Measurements from ENCODE around the gene GCHFR.

The GCHFR gene

GRCh38 chr15:40763801-40764628, at the start of gene GCHFR:
TSS of gene GCHFR (plus strand) at chr15:40764068. CDS start at chr15:40764181, 113 bp downstream.
- in situ Hi-C loops (cut with MboI; ENCODE audit: low sequenced_read_pairs): no loop called here

DNA sequence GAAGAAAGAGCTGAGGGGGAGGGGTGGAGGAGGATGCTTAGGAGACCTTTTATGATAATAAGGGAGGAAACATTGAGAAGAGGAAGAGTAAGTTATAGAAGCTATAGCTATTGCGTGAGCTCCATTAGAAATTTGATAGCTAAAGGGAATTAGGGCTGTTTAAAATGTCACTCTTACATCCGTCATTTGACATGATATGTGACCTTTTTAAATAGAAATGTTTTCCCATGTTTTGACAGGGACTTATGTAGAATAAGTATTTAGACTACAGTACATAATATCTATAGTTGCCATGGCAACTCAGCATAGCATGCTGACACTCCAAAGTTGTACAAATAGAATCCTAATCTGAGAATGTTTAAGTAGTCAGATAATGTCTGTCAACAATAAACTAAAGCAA, 49.7 kb upstream of the GCHFR start:
- in situ Hi-C loops (cut with MboI; ENCODE audit: low sequenced_read_pairs): no loop called here

DNA sequence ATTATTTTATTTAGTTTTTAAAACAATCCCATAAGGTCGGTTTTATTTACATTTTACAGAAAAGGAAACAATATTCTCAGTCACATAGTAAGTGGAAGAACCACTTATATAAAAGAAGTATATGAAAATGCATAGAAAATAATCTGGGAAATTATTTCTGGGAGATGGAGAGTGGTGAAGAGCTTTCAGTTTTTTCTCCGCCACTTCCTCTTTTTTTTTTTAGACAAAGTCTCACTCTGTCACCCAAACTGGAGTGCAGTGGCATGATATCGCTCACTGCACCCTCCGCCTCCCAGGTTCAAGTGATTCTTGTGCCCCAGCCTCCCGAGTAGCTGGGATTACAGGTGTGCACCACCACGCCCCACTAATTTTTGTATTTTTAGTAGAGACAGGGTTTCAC, 47.7 kb upstream of the GCHFR start:
- in situ Hi-C loops (cut with MboI; ENCODE audit: low sequenced_read_pairs): no loop called here

DNA sequence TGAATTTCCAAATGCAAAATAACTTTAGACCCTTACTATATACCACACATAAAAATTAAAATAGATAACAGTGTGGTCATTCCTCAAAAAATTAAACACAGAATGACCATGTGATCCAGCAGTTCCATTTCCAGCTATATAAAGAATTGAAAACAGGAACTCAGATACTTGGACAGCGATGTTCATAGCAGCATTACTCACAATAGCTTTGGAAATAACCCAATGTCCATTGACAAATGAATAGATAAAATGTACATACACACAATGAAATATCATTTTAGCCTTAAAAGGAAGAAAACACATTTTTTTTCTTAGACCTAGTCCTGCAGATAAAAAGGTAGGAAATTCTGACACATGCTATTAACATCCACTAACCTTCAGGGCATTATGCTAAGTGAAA, 42.2 kb upstream of the GCHFR start:
- in situ Hi-C loops (cut with MboI; ENCODE audit: low sequenced_read_pairs): no loop called here

DNA sequence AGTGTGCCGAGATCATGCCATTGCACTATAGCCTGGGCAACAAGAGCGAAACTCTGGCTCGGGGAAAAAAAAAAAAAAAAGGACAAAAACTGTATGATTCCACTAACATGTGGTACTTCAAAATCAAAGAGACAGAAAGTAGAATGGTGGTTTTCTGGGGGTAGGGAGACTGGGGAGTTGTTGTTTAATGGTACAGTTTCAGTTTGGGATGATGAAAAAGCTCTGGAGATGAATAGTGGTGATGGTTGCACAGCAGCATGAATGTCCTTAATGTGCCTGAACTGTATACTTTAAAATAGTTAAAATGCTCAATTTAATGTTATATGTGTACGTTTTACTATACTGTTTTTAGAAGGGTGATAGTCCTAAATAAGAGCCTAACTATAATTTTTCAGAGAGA, 41.5 kb upstream of the GCHFR start:
- in situ Hi-C loops (cut with MboI; ENCODE audit: low sequenced_read_pairs): no loop called here

DNA sequence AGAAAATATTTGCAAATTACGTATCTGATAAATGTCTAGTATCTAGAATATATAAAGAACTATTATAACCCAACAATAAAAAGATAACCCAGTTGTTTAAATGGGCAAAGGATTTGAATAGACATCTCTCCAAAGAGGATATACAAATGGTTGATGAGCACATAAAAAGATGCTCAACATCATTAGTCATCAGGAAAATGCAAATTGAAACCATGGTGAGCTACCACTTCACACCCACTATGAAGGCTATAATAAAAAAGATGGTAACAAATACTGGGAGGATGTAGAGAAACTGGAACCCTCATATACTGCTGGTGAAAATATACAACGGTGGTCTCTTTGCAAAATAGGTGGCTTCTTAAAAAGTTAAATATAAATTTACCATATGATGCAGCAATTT, 40.9 kb upstream of the GCHFR start:
- in situ Hi-C loops (cut with MboI; ENCODE audit: low sequenced_read_pairs): no loop called here

DNA sequence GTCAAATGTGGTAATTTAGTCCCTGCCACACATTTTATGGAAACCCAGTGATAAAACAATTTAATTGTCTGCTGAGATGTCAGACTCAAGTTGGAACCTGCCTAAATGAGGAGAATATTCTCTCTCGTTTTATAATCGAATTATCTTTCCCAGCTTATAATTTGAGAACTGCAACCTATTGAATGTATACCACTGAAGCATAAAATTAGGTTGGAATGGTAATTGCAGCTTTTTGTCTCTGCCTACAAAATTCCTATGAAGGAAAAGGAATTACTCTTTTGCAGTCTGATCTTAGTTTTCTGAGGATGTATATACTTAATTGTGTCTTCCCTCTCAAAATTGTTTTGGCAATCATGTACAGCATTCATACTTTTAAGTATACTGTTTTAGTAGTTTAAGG, 39.9 kb upstream of the GCHFR start:
- in situ Hi-C loops (cut with MboI; ENCODE audit: low sequenced_read_pairs): no loop called here

- in situ Hi-C loops (cut with MboI; ENCODE audit: low sequenced_read_pairs): no loop called here
These were observed 32.8 kb upstream of the GCHFR start for GRCh38 chr15:40731034-40731433.

- in situ Hi-C loops (cut with MboI; ENCODE audit: low sequenced_read_pairs): no loop called here
These were observed 27.3 kb upstream of the GCHFR start for GRCh38 chr15:40736575-40736974.

DNA sequence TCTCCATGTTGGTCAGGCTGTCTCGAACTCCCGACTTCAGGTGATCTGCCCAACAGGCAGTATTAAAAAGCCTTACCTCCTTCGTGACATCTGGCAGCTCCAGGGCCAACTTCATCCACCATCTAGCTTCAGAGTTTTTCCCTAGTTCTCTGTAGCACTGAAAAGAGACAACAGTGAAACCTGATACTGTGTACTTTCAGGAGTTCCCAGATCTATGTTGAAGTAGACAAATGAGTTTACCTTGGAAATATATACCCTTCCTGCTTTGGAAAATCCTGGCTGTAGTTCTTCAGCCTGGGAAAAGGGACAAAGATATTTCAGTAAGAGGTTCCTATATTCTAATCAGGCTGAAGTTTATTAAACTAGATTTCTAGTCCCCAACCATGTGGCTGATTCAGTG, 26.8 kb upstream of the GCHFR start:
- in situ Hi-C loops (cut with MboI; ENCODE audit: low sequenced_read_pairs): no loop called here

DNA sequence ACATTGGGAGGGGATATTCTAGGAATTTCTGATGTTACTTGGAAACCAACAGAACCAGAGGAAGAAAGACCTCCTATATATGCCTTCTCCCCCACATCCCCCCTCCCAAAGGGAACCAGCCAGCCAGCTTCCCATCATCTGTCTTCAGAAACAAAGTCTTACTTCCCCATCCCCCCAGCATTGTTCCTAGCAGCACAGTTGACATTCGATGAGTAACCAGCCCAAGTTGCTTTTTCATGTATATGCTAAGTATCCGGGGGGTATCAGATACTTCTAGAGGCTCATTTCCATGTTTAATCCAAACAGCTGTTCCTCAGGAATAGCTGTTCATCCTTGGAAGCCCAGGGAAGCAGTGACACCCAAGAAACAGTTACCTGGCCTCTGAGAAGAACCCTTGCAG, 24.8 kb upstream of the GCHFR start:
- in situ Hi-C loops (cut with MboI; ENCODE audit: low sequenced_read_pairs): no loop called here

DNA sequence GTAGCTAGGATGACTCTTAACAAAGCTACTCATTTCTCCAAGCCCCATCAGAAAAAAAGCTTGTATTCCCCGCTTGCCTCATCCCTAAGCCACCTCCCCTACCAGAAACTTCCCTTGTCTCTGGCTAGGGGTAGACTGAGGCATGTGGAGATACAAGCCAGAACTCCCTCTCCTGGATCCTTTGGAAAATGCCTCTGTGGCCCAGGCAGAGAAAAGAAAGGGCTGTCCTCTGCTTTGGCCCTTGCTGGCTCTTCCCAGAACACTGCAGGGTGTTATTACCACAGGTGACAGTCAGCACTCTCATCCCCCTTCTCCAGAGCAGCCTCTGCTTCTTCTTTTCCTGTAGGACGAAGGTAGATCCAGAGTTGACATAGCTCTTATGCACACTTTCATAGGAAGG, 24.0 kb upstream of the GCHFR start:
- in situ Hi-C loops (cut with MboI; ENCODE audit: low sequenced_read_pairs): no loop called here

DNA sequence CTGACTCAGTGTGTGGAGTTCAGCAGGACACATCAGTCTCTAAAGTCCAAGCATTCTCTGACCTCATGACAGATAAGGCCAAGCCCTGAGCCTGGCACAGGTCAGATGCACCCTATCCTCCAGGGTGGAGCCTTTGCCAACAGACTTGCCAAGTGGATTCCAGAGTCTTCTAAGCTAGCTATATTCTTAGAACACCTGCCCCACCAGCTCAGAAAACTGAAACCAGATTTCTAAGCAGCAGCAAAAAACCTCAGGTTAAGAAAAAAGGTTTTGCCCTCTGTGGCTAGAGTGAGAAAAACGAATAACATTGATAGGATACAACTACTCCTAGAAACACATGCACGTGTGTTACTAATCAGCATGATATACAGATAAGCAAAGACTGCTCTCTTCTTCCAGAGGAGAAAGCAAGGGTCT, 20.4 kb upstream of the GCHFR start:
- in situ Hi-C loops (cut with MboI; ENCODE audit: low sequenced_read_pairs): no loop called here

GRCh38 chr15:40743921-40744814, 19.7 kb upstream of the GCHFR start:
- in situ Hi-C loops (cut with MboI; ENCODE audit: low sequenced_read_pairs): no loop called here

DNA sequence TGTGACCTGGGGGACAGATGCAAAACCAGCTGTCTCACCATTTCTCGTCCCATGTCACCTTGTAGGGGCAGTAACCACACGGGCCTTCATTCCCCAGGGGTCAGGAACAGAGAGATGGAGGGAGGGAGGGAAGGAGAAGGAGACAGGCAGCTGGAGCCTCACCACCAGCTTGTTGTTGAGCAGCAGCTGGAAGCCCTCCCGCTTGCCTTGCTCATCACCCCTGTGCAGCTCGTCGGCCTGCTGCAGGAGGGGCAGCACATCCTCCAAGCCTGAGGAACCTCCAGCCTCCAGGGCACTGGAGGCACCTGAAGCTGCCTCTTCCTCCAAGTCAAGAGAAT, 19.1 kb upstream of the GCHFR start:
- in situ Hi-C loops (cut with MboI; ENCODE audit: low sequenced_read_pairs): no loop called here

GRCh38 chr15:40746916-40747418, 16.9 kb upstream of the GCHFR start:
- in situ Hi-C loops (cut with MboI; ENCODE audit: low sequenced_read_pairs): no loop called here

DNA sequence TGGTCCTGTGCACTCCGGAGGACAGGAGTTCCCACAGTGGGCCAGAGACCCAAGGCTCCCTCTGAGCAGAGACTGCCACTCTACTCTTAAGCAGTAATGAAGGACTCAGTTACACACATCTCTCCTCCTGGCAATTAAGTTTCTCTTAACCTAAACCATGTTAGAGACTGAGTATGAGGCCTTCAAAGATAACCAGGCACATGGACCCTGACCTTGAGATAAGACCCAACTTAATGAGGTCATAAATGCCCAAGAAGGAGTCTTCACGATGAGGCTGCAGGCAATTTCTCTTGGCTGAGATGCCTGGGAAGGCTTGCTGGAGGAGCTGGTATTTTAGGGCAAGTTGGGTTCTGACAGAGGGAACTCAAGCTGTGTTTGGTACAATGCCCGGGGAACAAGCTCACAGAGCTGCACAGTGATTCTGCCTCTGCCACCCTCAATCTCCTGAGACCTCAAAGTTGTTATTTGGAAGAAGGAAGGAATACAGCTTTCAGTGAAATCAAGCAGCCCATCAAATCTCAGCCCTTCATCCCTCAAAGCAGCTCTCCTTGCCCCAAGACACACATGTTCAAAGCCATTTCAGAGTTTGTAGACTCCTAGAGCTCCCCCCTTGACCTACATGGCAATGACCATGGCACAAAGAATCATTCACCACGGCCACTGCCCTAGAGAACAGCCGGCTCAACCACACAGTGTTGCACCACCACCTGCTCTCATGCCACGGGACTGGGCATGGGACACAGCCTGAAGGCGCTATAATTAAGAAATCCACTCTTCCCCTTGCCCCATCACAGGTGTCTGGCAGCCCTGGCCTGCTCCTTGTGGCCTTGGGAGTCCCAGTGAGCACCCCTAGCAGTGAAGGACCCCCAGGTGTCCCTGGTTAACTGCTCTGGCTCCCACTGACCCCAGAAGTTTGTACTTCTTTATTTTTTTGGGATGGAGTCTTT, 15.9 kb upstream of the GCHFR start:
- in situ Hi-C loops (cut with MboI; ENCODE audit: low sequenced_read_pairs): no loop called here

GRCh38 chr15:40749151-40749630, 14.7 kb upstream of the GCHFR start:
- in situ Hi-C loops (cut with MboI; ENCODE audit: low sequenced_read_pairs): no loop called here

- in situ Hi-C loops (cut with MboI; ENCODE audit: low sequenced_read_pairs): no loop called here
These were observed 13.0 kb upstream of the GCHFR start for GRCh38 chr15:40750885-40751284.

GRCh38 chr15:40751745-40752144, 12.1 kb upstream of the GCHFR start:
- in situ Hi-C loops (cut with MboI; ENCODE audit: low sequenced_read_pairs): no loop called here

DNA sequence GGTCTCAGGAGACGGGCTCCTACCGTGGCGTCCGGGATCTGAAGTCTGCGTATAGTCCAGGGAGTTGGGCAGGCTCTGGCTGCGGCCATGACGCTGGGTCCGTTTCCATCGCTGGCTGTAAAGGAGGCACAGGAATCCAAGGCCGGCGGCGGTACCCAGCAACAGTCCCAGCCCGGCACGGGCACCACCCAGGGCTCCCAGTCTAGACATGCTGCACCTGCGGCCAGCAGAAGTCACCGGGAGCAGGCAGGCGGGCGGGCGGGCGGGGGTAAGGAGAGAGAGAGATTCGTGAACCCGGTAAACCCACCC, 9.3 kb upstream of the GCHFR start:
- in situ Hi-C loops (cut with MboI; ENCODE audit: low sequenced_read_pairs): no loop called here
